Activated CD4-positive, alpha-beta T cell treated with anti-CD3 and anti-CD28 coated beads, Interleukin-10, Interleukin-2, amounts not matched to agents 100 ng/mL and 50 ng/mL, durations not matched to agents 16 hours and 8 hours (primary cell): Measurements from ENCODE around the gene MAML2.

ENCODE experiments used
- DNase-seq: peaks from one replicate; pipeline ENCODE4 v3.0.0-alpha.2; 2020

The MAML2 gene

DNA sequence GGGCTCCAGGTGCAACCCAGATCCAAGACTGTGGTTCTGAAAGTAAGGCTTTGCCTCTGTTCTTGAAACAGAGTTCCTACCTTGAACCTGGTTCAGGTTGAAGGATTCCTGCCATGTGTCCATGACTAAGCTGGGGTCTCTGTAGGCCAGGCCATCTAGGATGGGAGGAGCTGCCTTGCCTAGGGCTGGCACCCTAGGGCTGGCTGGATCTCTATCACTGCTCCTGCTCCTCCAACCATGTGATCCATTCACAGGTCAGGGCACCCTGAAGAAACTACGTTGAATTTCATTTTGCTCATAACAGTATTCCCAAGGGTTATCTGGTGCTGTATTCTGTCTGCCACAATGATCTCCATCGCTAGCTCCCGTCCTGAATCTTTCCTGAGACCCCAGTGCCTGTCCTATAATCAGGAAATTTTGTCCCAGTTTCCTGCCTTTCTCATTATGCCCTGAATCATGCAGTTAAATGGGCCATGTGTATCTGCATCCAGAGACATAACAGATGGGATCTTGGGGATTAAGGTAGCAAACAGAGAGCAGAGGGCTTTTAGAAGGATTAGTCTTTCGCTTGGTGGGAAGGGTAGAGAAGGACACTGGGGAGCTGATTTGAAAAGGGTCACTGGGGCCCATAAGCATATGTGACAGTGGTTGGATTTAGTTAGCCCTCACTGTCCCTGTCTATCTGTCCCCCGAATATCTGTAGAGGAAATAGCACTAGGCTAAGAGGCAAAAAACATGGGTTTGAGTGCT is 320.9 kb downstream of the MAML2 start:
- DNase-seq: no peak

DNA sequence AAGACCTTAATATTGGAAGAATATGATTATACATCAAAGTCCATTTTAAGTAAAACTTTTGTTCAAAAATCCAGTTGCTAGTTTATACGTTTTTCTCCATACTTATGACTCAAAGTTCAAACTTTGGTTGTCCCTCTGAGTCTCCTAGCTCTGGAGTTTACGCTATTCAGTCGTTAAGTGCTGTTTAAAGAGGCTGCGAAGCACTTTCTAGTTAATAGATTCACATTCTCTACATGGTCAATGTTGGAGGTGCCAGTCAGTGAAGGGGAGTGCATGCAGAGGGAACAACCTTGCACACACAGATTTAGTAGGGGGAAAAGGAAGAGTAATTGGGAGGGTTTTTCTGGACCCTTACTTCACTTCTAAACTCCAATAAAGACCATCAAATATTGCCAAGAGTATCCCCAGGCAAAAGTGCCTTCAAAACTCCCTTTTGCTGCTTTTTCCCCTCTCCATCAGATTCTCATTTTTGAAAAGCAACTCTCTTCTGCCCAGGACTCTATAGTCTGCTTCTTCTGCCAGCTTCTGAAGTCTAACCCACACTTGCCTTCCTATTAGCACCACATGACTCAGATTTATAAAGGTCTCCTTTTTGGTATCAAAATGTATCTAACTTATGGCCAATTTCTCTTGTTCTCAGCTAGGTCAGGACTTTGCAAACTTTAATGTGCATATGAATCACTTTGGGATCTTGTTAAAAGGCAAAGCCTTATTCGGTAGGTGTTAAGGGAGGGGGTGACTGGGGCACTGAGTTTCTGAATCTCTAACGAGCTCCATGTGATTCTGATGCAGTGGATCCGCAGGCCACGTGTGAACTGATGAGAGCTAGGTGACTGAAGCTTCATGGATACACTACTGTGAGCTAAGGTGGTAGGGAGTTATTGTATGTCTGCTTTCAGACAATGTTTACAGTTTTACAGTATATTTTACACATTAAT is 322.9 kb downstream of the MAML2 start:
- DNase-seq: no peak

DNA sequence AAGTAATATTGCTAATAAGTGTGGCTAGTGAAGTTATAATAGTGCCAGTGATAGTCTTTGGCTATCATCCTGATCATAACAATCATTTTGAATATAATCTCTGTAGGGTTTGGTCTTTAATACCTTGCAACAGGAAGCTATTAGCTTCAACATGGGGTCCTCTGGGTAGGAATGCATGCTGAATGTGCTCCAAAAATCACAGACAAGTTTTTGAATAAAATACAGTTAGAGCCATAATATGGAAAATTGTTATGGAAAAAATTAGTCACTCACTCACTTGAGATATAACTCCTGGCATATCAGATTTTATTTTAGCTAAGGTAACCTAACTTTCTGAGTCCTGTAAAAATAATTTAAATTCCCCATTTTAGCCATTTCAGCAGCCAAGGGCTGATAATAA is 323.7 kb downstream of the MAML2 start:
- DNase-seq: no peak

DNA sequence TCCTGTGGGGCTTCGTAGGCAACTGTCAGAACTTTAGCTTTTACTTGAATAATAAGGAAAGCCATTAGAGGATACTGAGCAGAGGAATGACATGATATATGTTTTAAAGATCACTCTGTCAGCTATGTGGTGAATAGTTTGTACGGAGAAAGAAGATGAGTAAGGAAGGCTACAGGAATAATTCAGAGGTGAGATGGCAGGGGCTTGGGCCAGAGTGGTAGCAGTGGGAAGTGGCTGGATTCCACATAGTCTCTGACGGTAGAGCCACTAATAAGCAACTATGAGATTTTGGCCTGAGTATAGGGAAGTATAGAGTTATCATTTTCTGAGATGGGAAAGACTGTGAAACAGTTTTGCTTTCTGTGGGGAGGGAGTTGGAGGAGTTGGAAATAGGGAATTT is 325.1 kb downstream of the MAML2 start:
- no peak for DNase-seq

DNA sequence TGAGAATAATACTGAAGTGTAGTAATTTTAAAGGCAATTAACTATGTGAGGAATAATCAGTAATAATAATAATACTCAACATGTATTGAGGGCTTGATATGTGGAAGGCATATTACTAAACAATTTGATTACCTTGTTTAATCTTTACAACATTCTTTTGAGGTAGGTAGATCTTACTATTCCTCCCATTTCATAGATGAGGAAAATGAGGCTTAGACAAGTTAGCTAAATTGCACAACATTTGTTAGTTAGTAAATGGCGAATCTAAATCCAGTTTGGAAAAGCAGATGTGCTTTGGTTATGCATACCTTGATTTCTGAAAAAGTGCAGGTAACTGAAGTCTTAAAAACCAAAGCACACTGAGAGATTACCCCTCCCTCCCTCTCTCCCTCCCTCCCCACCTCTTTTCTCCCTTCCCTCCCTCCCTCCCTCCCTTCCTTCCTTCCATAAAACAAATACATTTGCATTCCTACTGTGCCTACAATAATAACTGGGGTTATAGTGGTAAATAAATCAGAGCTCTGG is 326.0 kb downstream of the MAML2 start:
- DNase-seq: no peak

DNA sequence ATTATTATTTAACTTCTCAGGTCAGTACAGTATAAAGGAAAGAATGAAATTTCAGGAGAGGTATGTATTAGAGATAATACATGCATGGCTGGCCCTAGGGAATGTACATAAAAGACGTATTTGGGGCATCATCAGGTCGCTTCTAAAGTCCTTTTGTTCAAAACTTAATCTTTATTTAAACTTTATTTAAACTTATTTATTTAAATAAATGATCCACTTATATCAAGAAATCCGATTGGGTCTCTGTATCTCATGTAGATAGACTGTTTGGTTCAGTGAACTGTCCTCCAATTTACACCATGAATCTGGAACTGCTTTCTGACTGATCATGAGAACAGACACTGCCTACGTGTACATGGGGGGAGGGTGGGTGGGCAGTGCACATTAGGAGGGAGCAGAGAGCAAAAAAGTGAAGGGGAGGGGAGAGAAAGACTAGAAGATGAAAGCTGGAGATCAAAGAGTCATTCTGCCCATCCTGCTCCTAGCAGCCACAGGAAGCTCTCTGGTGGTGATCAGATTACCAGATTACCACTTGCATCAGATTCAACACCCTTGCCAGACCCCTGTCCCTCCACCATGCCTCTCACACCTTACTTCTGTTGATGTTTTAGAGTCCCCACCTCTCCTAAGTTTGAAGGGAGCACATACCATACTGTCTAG is 327.0 kb downstream of the MAML2 start:
- DNase-seq: peak; percentile 57

DNA sequence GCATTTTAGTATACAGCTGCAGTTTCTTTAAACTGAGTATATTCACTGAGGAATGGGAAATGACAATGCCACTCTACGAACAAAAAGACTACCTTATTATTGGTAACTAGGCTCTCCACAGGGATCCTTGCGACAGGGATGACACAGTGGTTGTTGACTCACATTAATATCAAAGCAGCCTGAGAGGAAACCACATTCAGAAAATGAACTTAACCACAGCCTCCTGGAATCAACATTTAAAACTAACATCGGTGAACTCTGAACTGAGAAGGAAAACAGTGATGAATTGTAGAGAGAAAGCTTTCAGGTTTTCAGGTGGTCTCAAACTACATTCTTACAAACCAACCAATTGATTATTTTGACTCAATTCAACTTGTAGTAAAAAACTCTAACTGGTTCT is 328.8 kb downstream of the MAML2 start:
- peak; percentile 86 for DNase-seq

DNA sequence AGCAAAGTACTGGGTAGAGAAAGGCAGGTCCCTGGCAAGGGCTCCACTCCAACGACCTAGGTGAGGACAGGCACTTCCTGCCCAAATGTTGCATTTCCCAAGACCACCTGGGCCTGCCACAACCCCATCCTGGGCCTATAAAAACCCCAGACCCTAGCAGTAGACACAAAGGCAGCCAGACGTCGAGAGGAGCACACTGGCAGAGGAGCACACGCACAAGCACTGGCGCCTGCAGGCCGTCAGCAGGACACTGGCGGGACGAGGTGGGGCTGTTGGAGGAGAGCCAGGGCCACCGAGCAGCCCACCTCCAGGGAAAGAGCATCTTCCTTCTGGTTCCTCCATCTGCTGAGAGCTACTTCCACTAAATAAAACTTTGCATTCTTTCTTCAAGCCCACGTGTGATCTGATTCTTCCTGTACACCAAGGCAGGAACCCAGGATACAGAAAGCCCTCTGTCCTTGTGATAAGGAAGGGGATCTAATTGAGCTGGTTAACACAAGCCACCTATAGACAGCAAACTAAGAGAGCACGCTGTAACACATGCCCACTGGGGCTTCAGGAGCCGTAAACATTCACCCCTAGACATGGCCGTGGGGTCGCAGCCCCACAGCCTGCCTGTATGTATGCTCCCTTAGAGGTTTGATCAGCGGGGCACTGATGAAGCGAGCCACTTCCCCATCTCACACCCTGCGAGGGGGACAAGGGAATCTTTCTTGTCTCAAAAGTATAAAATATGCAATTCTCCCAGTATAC is 329.4 kb downstream of the MAML2 start:
- no peak for DNase-seq

DNA sequence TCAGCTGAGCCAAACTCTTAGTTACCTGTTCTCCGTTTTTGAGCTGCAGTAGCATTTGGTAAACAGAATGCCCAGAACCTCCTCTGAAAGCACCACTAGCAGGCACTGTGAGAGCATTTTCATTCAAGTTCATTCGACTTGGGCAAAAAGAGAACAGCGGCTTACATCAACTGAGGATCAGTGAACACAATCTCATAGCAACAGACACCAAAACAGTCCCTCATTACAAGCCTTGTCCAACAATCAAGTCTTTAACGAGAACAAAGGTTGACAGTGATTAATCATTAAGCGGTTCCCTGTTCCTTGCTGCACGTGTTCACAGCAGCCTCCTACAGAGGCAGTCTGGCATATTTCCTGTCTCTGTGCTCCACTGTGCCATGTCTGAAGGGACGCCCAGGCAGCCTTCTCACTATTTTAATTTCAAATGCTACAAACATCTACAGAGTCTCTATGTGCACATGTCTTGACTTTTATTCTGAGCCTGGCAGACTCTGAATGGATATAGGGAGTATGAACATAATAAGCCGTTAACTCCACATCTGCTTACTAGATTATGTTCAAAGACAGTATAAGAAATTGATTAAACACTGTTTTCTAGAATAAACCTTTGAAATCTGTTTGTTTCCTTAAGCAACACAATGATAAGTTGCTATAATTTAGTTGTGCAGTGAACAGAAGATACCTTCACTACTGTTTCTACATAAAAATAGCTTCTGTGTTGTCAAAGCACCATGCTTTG is 330.7 kb downstream of the MAML2 start:
- DNase-seq: peak; percentile 66

DNA sequence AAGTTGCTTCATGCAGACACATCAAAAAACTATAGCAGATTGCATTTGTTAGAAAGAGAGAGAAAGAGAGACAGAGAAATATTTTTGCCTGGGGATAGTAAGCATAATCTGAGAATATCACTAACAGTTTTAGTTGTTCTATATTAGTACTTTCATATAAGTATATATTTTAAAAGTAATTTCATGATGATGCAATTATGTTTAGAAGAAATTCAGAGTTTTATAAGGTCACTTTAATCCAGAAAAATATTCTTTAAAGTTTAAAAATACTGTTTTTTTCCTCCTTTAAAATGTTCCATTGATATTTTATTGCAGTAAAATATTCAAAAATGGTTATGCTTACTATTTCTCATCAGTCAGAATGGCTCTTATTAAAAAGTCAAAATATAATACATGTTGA is 332.3 kb downstream of the MAML2 start:
- DNase-seq: no peak

DNA sequence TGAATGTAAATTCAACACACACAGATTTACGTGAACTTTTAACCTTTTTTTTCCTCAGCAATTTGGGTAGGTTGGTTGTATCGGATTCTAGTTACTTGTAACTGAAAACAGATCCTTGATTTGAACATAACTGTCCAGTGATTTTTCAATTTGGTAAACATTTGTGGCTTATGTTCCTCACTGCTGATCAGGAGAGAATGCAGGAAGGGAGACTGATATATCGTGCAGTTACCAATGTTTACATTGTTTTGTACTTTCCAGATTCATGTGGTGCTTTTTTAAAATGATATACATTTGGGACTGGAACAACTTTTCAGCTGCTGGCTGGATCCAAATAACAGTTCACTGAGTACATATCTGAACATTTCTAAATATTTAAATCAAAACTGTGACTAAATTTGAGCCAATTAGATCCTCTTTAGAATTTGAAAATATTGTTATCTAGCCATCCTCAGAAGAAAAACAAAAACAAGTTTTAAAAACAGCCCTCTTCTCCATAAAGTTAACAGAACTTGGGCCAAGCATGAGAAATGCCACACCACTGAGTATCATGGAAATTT is 334.8 kb downstream of the MAML2 start:
- DNase-seq: no peak

DNA sequence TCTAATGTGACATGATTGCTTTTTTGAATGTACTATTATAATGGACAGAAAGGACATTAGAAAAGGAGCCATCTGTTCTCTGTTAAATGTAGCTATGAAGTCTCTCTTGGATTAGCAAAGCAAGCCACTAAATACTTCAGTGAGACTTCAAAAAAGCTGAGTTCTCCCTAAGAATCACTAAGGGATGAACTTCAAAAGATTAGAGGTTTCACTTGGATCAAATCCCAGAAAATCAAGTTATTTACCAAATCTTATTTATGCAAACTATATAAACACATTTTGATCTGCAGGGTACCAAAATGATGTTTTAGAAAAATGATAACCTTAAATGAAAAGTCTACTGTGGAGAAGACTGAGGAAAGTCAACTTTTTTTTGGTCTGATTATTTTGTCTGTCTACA is 337.0 kb downstream of the MAML2 start:
- DNase-seq: no peak

DNA sequence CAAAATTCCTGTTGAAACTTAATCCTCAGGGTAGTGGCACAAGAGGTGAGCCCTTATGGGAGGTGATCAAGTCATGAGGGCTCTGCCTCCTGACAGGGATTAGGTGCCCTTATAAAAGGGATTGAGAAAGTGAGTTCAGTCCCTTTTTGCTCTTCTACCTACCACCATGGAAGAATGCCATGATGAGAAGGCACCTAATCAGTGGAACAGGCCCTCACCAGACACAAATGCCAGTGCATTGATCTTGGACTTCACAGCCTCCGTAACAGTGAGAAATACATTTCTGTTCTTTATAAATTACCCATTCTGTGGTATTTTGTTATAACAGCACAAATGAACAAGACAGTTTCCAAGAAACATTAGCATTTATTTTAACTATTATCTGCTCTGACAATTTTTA is 338.1 kb downstream of the MAML2 start:
- no peak for DNase-seq

DNA sequence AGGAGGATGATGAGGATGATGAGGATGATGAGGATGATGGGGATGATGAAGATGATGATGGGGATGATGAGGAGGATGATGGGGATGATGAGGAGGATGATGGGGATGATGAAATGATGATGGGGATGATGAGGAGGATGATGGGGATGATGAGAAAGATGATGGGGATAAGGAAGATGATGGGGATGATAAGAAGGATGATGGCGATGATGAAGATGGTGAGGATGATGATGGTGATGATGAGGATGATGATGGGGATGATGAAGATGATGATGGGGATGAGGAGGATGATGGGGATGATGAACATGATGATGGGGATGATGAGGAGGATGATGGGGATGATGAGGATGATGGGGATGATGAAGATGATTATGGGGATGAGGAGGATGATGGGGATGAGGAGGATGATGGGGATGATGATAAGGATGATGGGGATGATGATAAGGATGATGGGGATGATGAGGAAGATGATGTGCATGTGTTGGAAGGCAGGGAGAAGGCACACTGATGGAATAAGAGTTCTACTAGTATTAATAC is 340.2 kb downstream of the MAML2 start:
- DNase-seq: no peak

DNA sequence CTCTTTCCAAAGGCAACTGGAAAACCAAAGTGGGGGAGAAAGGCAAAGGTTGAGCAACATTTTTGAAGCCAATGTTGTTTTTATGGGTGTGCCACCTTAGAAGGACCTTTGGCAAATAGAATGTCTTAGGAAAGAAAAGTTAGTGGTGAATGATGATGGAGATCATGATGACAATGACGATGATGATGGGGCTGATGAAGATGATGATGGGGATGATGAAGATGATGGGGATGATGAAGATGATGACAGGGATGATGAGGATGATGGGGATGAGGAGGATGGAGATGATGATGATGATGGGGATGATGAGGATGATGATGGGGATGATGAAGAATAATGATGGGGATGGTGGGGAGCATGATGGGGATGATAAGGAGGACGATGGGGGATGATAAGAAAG is 340.7 kb downstream of the MAML2 start:
- DNase-seq: no peak

DNA sequence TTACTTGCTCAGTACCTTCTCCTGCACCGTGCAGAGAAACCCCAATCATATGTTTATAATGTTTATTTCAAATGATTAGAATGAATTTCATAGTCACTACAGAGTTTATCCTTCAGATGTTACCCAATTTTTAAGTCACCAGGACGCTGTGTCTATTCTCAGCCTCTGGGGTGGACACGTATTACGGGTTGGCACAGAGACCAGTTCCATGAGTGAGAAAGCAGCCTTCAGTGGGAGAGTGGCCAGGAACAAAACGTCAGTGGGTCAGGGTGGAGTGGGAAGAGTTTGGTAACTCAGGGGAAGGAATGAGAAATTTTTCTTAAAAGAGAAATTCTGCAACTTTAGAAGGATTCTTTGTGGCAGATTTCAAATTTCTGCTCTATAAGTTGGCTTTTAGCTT is 342.0 kb downstream of the MAML2 start:
- DNase-seq: no peak

DNA sequence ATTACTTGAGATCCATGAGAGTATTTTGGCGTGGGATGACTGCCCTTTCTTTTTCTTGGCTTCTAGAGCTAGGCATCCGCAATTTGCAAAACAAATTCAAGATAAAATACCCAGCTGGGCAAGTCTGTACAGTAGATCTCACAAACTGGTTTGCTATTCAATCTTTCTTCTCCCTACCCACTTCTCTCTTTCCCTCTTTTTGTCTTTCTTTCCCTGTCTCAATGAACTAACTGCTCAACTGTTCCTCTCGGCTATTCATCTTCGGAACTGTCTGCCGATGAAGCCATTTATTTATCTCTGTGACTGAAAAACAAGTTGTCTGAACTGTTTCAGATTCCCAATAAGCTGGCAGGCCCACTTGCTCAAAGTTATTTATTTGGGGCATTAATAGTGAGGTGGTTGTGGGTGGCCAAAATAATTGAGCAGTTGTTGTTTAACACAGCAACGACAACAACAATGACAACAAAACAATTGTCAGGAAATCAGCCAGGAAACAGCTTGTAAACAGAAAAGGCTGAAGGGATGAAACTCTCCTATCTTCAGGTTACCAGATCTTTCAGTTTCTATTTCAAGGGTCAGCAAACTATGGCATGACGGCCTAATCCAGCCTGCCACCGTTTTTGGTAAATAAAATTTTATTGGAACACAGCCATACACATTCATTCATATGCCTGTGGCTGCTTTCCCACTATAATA is 343.1 kb downstream of the MAML2 start:
- DNase-seq: no peak

DNA sequence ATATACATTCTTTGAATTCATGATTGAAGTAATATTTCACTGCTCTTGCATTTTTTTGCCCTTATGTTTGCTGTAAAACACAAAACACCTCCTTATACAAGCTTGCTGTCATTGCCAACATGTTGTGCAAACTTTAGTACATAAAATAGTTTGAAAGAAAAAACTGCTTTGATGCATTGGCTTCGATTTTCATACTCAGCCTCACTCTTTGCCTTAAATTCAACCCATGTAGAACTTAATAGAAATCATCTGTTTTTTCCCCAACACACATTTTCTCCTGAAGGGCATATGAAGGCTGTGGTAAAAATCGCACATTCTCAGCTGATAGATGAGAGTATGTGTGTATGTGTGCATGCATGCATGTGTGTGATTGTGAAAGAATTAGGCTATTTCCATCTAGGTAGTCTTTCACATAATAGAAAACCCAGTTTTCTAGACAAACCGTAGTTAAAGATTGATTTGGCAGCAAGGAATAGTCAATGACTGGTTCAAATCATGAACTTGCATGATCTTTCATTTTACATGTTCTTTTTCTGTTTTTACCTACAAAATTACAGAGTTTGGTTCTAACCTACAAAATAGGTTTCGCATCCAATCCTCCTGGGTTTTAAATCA is 346.3 kb downstream of the MAML2 start:
- no peak for DNase-seq

DNA sequence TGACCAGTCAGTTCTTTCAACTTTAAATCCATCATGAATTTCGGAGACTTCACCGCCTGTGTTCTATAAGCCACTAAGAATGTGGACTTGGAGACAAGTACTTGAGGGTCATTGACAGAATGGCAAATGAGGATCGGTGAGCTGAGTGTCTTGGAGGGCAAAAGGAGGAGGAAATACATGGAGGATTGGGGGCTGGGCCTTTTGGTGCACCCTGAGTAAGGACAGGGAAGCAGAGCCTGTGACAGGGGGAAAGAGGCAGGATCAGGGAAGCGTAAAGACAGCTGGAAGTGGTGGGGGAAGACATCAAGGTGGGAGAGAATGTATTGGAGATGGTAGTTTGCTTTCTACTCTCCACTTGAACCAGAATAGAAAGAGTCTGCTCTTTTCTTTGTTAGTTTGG is 348.7 kb downstream of the MAML2 start:
- no peak for DNase-seq
